ENCODE results near the gene ETNPPL. TPM values are rescaled to one million over a fixed set of nuclear protein-coding genes. Genes with fewer than 3 reads are reported as not detected.

The ETNPPL gene
- total RNA-seq, 1 experiment from 2014 or later: 0.66 TPM

DNA sequence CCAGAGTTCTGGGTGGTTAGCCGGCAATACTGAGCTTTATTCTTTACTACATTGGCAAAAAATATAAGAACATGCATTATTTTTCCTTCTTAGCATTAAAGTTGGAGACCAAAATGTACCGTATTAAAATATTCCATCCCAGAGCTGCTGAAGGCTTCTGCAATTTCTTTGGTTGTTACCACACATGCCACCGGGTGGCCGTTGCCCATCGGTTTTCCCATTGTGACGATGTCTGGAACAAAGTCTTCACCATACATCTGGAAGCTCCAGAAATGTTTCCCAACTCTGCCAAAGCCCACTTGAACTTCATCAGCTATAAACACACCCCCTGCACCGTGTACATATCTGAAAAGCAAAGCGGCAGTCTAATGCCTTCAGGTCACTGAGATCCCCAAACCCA lies 13.7 kb downstream of the ETNPPL start:
- H3K36me3 Mint-ChIP-seq: peaks cover 2% of the 10 kb centered on the region; the same call in 1 of the 2 replicates
- H3K4me3 Mint-ChIP-seq: no peak overlapping the region
- peak; percentile 30; the same call in 1 of the 2 replicates for ATAC-seq
- DNase-seq (ENCODE audit: low spot score): no peak
- no peak overlapping the region for H3K27ac Mint-ChIP-seq
- ChIA-PET POLR2A (interaction anchor here (0.5 kb wide), 1 partner anchor 51 kb away, joined by 3 read pairs; no protein-coding TSS in a partner anchor), CTCF (interaction anchor here (0.9 to 1.8 kb wide), 6 partner anchors 25 to 545 kb away, joined by 3 to 6 read pairs (median 4); no protein-coding TSS in a partner anchor)
- no peaks in the 10 kb centered on the region for H3K27me3 Mint-ChIP-seq (ENCODE audit: low read depth)
- H3K9me3 Mint-ChIP-seq: peaks cover 3% of the 10 kb centered on the region; the same call in 1 of the 2 replicates
- H3K4me1 Mint-ChIP-seq: no peaks in the 10 kb centered on the region
- TF ChIP-seq, protein P1, sequence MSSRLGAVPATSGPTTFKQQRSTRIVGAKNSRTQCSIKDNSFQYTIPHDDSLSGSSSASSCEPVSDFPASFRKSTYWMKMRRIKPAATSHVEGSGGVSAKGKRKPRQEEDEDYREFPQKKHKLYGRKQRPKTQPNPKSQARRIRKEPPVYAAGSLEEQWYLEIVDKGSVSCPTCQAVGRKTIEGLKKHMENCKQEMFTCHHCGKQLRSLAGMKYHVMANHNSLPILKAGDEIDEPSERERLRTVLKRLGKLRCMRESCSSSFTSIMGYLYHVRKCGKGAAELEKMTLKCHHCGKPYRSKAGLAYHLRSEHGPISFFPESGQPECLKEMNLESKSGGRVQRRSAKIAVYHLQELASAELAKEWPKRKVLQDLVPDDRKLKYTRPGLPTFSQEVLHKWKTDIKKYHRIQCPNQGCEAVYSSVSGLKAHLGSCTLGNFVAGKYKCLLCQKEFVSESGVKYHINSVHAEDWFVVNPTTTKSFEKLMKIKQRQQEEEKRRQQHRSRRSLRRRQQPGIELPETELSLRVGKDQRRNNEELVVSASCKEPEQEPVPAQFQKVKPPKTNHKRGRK (CRISPR knock-in tag; IDR thresholded peaks at IDR 0.05; ENCODE audit: borderline replicate concordance): no peak
- TF ChIP-seq GABPB1 (CRISPR knock-in tag; IDR thresholded peaks at IDR 0.05) (no peak), ZNF317 (CRISPR knock-in tag; IDR thresholded peaks at IDR 0.05; ENCODE audit: borderline replicate concordance, low read depth) (no peak), IRF2 (CRISPR knock-in tag; IDR thresholded peaks at IDR 0.05; ENCODE audit: borderline replicate concordance, low read depth) (no peak), ZNF219 (CRISPR knock-in tag; IDR thresholded peaks at IDR 0.05; ENCODE audit: borderline replicate concordance) (no peak), SOX15 (CRISPR knock-in tag; IDR thresholded peaks at IDR 0.05) (no peak), OVOL2 (CRISPR knock-in tag; IDR thresholded peaks at IDR 0.05; ENCODE audit: borderline replicate concordance) (no peak), TEAD4 (CRISPR knock-in tag; IDR thresholded peaks at IDR 0.05) (no peak)
- TF ChIP-seq, protein P2, sequence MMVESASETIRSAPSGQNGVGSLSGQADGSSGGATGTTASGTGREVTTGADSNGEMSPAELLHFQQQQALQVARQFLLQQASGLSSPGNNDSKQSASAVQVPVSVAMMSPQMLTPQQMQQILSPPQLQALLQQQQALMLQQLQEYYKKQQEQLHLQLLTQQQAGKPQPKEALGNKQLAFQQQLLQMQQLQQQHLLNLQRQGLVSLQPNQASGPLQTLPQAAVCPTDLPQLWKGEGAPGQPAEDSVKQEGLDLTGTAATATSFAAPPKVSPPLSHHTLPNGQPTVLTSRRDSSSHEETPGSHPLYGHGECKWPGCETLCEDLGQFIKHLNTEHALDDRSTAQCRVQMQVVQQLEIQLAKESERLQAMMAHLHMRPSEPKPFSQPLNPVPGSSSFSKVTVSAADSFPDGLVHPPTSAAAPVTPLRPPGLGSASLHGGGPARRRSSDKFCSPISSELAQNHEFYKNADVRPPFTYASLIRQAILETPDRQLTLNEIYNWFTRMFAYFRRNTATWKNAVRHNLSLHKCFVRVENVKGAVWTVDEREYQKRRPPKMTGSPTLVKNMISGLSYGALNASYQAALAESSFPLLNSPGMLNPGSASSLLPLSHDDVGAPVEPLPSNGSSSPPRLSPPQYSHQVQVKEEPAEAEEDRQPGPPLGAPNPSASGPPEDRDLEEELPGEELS (CRISPR knock-in tag; IDR thresholded peaks at IDR 0.05): no peak
- TF ChIP-seq, protein P3, sequence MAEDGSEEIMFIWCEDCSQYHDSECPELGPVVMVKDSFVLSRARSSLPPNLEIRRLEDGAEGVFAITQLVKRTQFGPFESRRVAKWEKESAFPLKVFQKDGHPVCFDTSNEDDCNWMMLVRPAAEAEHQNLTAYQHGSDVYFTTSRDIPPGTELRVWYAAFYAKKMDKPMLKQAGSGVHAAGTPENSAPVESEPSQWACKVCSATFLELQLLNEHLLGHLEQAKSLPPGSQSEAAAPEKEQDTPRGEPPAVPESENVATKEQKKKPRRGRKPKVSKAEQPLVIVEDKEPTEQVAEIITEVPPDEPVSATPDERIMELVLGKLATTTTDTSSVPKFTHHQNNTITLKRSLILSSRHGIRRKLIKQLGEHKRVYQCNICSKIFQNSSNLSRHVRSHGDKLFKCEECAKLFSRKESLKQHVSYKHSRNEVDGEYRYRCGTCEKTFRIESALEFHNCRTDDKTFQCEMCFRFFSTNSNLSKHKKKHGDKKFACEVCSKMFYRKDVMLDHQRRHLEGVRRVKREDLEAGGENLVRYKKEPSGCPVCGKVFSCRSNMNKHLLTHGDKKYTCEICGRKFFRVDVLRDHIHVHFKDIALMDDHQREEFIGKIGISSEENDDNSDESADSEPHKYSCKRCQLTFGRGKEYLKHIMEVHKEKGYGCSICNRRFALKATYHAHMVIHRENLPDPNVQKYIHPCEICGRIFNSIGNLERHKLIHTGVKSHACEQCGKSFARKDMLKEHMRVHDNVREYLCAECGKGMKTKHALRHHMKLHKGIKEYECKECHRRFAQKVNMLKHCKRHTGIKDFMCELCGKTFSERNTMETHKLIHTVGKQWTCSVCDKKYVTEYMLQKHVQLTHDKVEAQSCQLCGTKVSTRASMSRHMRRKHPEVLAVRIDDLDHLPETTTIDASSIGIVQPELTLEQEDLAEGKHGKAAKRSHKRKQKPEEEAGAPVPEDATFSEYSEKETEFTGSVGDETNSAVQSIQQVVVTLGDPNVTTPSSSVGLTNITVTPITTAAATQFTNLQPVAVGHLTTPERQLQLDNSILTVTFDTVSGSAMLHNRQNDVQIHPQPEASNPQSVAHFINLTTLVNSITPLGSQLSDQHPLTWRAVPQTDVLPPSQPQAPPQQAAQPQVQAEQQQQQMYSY (CRISPR knock-in tag; IDR thresholded peaks at IDR 0.05): no peak
- TF ChIP-seq, protein P4, sequence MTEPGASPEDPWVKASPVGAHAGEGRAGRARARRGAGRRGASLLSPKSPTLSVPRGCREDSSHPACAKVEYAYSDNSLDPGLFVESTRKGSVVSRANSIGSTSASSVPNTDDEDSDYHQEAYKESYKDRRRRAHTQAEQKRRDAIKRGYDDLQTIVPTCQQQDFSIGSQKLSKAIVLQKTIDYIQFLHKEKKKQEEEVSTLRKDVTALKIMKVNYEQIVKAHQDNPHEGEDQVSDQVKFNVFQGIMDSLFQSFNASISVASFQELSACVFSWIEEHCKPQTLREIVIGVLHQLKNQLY (CRISPR knock-in tag; IDR thresholded peaks at IDR 0.05): no peak
- TF ChIP-seq, protein P5, sequence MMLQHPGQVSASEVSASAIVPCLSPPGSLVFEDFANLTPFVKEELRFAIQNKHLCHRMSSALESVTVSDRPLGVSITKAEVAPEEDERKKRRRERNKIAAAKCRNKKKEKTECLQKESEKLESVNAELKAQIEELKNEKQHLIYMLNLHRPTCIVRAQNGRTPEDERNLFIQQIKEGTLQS (CRISPR knock-in tag; conservative IDR thresholded peaks at IDR 0.05): no peak
- TF ChIP-seq, protein P6, sequence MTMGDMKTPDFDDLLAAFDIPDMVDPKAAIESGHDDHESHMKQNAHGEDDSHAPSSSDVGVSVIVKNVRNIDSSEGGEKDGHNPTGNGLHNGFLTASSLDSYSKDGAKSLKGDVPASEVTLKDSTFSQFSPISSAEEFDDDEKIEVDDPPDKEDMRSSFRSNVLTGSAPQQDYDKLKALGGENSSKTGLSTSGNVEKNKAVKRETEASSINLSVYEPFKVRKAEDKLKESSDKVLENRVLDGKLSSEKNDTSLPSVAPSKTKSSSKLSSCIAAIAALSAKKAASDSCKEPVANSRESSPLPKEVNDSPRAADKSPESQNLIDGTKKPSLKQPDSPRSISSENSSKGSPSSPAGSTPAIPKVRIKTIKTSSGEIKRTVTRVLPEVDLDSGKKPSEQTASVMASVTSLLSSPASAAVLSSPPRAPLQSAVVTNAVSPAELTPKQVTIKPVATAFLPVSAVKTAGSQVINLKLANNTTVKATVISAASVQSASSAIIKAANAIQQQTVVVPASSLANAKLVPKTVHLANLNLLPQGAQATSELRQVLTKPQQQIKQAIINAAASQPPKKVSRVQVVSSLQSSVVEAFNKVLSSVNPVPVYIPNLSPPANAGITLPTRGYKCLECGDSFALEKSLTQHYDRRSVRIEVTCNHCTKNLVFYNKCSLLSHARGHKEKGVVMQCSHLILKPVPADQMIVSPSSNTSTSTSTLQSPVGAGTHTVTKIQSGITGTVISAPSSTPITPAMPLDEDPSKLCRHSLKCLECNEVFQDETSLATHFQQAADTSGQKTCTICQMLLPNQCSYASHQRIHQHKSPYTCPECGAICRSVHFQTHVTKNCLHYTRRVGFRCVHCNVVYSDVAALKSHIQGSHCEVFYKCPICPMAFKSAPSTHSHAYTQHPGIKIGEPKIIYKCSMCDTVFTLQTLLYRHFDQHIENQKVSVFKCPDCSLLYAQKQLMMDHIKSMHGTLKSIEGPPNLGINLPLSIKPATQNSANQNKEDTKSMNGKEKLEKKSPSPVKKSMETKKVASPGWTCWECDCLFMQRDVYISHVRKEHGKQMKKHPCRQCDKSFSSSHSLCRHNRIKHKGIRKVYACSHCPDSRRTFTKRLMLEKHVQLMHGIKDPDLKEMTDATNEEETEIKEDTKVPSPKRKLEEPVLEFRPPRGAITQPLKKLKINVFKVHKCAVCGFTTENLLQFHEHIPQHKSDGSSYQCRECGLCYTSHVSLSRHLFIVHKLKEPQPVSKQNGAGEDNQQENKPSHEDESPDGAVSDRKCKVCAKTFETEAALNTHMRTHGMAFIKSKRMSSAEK (CRISPR knock-in tag; IDR thresholded peaks at IDR 0.05; ENCODE audit: borderline replicate concordance): no peak
- TF ChIP-seq, protein P7, sequence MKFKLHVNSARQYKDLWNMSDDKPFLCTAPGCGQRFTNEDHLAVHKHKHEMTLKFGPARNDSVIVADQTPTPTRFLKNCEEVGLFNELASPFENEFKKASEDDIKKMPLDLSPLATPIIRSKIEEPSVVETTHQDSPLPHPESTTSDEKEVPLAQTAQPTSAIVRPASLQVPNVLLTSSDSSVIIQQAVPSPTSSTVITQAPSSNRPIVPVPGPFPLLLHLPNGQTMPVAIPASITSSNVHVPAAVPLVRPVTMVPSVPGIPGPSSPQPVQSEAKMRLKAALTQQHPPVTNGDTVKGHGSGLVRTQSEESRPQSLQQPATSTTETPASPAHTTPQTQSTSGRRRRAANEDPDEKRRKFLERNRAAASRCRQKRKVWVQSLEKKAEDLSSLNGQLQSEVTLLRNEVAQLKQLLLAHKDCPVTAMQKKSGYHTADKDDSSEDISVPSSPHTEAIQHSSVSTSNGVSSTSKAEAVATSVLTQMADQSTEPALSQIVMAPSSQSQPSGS (CRISPR knock-in tag; IDR thresholded peaks at IDR 0.05; ENCODE audit: borderline replicate concordance, low read depth): no peak
